K562 treated with DMSO at 1 percent for 4 hours (cell line): ENCODE data around the gene ERBB2. TPM values are rescaled to one million over a fixed set of nuclear protein-coding genes. Genes with fewer than 3 reads are reported as not detected.

Source experiments
- total RNA-seq: library from RNA; unstranded; fragments of 300-600 nt; gene quantifications from 2 replicates; pipeline ENCODE4 v1.2.3, GENCODE V29; 2022; ENCODE audit not compliant: insufficient read depth

Gene ERBB2
- 2.9 and 3.3 TPM in 2 replicates for total RNA-seq

GRCh38 chr17:39699818-39700147, at the start of gene ERBB2:
Gene ERBB2 (plus strand): TSS chr17:39700064. CDS start chr17:39700239, 175 bp downstream.

GRCh38 chr17:39664581-39665561, 35.0 kb upstream of the ERBB2 start, which contains the start of gene TCAP:
Gene TCAP (plus strand): TSS chr17:39665349. CDS start chr17:39665360, 11 bp downstream.

GRCh38 chr17:39667945-39668924, 31.6 kb upstream of the ERBB2 start, which contains the start of gene PNMT:
Gene PNMT (plus strand): TSS chr17:39668453. CDS start chr17:39668476, 23 bp downstream.

GRCh38 chr17:39687546-39688474, 12.1 kb upstream of the ERBB2 start, which contains the start of gene PGAP3:
Gene PGAP3 (minus strand): TSS chr17:39688057. CDS start chr17:39688014, 43 bp downstream.

GRCh38 chr17:39730095-39730921, 30.4 kb downstream of the ERBB2 start, which contains the start of gene MIEN1:
Gene MIEN1 (minus strand): TSS chr17:39730532. CDS start chr17:39730495, 37 bp downstream.

GRCh38 chr17:39737760-39738567, 38.1 kb downstream of the ERBB2 start, which contains the start of gene GRB7:
Gene GRB7 (plus strand): TSS chr17:39737938. CDS start chr17:39742302, 4,364 bp downstream.

Other genes with a start within 250 kb of the ERBB2 start
- gene MED1, start 248.8 kb upstream of the ERBB2 start, total RNA-seq = 17.0 and 21.8 TPM in 2 replicates
- gene CDK12, start 238.6 kb upstream of the ERBB2 start, total RNA-seq = 22.8 and 31.0 TPM in 2 replicates
- gene NEUROD2, start 92.1 kb upstream of the ERBB2 start, total RNA-seq = not detected in 2 replicates
- gene PPP1R1B, start 73.1 kb upstream of the ERBB2 start, total RNA-seq = not detected in 2 replicates
- 79.9 and 98.4 TPM in 2 replicates for gene STARD3, start 62.9 kb upstream of the ERBB2 start, total RNA-seq
- gene TCAP, start 34.7 kb upstream of the ERBB2 start, total RNA-seq = 5.2 and 8.3 TPM in 2 replicates
- gene PNMT, start 31.6 kb upstream of the ERBB2 start, total RNA-seq = 6.1 and 10.3 TPM in 2 replicates
- gene PGAP3, start 12.0 kb upstream of the ERBB2 start, total RNA-seq = 7.6 and 8.4 TPM in 2 replicates
- gene MIEN1, start 30.5 kb downstream of the ERBB2 start, total RNA-seq = 67.6 and 81.3 TPM in 2 replicates
- gene GRB7, start 37.9 kb downstream of the ERBB2 start, total RNA-seq = 3.2 and 5.1 TPM in 2 replicates
- gene IKZF3, start 164.2 kb downstream of the ERBB2 start, total RNA-seq = 0.47 TPM in 1 of 2 replicates, not detected in the other
- gene ZPBP2, start 168.1 kb downstream of the ERBB2 start, total RNA-seq = not detected in 2 replicates
- gene GSDMB, start 218.6 kb downstream of the ERBB2 start, total RNA-seq = 5.5 and 7.0 TPM in 2 replicates
- 19.0 and 22.0 TPM in 2 replicates for gene ORMDL3, start 227.5 kb downstream of the ERBB2 start, total RNA-seq
- gene LRRC3C, start 227.7 kb downstream of the ERBB2 start, total RNA-seq = not detected in 2 replicates